ENCODE data around the gene RRP8.

- no peak for TF ChIP-seq CTCF (IDR thresholded peaks at IDR 0.05)
- no peak for TF ChIP-seq POLR2A (IDR thresholded peaks at IDR 0.05)
Measured at GRCh38 chr11:6602096-6602940, 1.1 kb downstream of the RRP8 start.
